GM12865 (cell line): ENCODE results near the gene STARD10.

Experiments
- DNase-seq: peaks from one replicate; pipeline ENCODE4 v3.0.0; 2010; ENCODE audit warnings: low read depth
- H3K4me3 ChIP-seq: 2 replicates; pipeline ENCODE4 v1.5.1; 2011; ENCODE audit warnings: mild to moderate bottlenecking, low read depth, low read length, control low read depth
- CTCF ChIP-seq: IDR thresholded peaks from 2 replicates; pipeline ENCODE4 v1.5.1; 2011; ENCODE audit warnings: low read length, control low read depth, low read depth, inconsistent platforms; ENCODE audit not compliant: insufficient read depth; ENCODE audit errors: missing control alignments

Gene STARD10

GRCh38 chr11:72727521-72727920, 66.3 kb downstream of the STARD10 start:
- TF ChIP-seq CTCF: no peak
- no peak overlapping the region for H3K4me3 ChIP-seq
- no peak for DNase-seq

- H3K4me3 ChIP-seq: no peak overlapping the region
- no peak for TF ChIP-seq CTCF
Observed at GRCh38 chr11:72726266-72727220, 67.3 kb downstream of the STARD10 start.

GRCh38 chr11:72725724-72726028, 68.2 kb downstream of the STARD10 start:
- no peak for TF ChIP-seq CTCF
- H3K4me3 ChIP-seq: no peak overlapping the region
- DNase-seq: no peak

More at GRCh38 chr11:72726266-72727220, 67.3 kb downstream of the STARD10 start:
- DNase-seq: no peak

- no peak overlapping the region for H3K4me3 ChIP-seq
- peak; percentile 81 for TF ChIP-seq CTCF
- DNase-seq: peak; percentile 92
Observed at GRCh38 chr11:72724851-72725723, 68.8 kb downstream of the STARD10 start.

- H3K4me3 ChIP-seq: no peak overlapping the region
- no peak for TF ChIP-seq CTCF
- no peak for DNase-seq
Observed at GRCh38 chr11:72724021-72724551, 69.8 kb downstream of the STARD10 start.

- no peak for TF ChIP-seq CTCF
- H3K4me3 ChIP-seq: no peak overlapping the region
- DNase-seq: no peak
Observed at GRCh38 chr11:72723508-72723907, 70.3 kb downstream of the STARD10 start.
